Activated naive CD8-positive, alpha-beta T cell (primary cell): ENCODE results near the gene DLX4.

Experiments
- H3K27ac Mint-ChIP-seq: one replicate; pipeline ENCODE4 v1.8.0; 2021; ENCODE audit warnings: mixed read lengths
- H3K27me3 Mint-ChIP-seq: one replicate; pipeline ENCODE4 v1.8.0; 2021; ENCODE audit warnings: mixed read lengths
- H3K36me3 Mint-ChIP-seq: one replicate; pipeline ENCODE4 v1.8.0; 2021; ENCODE audit warnings: mixed read lengths
- H3K4me1 Mint-ChIP-seq: one replicate; pipeline ENCODE4 v1.8.0; 2021; ENCODE audit warnings: low read depth, mixed read lengths
- H3K4me3 Mint-ChIP-seq: one replicate; pipeline ENCODE4 v1.8.0; 2021; ENCODE audit warnings: mild to moderate bottlenecking, mixed read lengths
- H3K9me3 Mint-ChIP-seq: one replicate; pipeline ENCODE4 v1.8.0; 2021; ENCODE audit warnings: low read depth, mixed read lengths

DLX4 gene, protein sequence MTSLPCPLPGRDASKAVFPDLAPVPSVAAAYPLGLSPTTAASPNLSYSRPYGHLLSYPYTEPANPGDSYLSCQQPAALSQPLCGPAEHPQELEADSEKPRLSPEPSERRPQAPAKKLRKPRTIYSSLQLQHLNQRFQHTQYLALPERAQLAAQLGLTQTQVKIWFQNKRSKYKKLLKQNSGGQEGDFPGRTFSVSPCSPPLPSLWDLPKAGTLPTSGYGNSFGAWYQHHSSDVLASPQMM

DNA sequence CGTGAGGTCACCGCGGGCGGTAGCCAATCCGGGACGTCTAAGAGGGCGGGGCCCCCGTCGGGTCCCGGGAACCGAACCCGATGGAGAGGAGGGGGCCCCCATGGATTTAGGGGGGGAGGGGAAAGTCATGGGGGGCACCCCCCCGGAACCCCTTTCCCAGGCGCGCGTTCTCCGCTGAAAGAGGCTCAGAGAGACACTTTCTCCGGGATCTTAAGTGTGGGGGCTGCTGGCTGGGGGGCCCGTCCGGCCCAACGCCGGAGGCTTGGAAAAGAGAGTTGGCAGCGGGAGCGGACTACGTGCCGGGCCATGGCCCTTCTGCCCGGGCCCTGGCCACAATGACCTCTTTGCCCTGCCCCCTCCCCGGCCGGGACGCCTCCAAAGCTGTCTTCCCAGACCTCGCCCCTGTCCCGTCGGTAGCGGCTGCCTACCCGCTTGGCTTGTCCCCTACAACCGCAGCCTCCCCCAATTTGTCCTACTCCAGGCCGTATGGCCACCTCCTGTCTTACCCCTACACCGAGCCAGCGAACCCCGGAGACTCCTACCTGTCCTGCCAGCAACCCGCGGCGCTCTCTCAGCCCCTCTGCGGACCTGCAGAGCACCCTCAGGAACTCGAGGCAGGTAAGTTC, at the start of gene DLX4:
Gene DLX4, plus strand, starts transcription at position 57 of the 626 bp plus-strand sequence. Its CDS starts 279 bp downstream, at position 336.
- peaks cover 54% of the 10 kb centered on the region for H3K27me3 Mint-ChIP-seq
- peak within 1 kb of the TSS; percentile 93 for H3K4me3 Mint-ChIP-seq
- H3K36me3 Mint-ChIP-seq: no peaks in the 10 kb centered on the region
- H3K9me3 Mint-ChIP-seq: no peaks in the 10 kb centered on the region
- peaks cover 52% of the 10 kb centered on the region for H3K4me1 Mint-ChIP-seq
- H3K27ac Mint-ChIP-seq: peak within 1 kb of the TSS; percentile 90

DNA sequence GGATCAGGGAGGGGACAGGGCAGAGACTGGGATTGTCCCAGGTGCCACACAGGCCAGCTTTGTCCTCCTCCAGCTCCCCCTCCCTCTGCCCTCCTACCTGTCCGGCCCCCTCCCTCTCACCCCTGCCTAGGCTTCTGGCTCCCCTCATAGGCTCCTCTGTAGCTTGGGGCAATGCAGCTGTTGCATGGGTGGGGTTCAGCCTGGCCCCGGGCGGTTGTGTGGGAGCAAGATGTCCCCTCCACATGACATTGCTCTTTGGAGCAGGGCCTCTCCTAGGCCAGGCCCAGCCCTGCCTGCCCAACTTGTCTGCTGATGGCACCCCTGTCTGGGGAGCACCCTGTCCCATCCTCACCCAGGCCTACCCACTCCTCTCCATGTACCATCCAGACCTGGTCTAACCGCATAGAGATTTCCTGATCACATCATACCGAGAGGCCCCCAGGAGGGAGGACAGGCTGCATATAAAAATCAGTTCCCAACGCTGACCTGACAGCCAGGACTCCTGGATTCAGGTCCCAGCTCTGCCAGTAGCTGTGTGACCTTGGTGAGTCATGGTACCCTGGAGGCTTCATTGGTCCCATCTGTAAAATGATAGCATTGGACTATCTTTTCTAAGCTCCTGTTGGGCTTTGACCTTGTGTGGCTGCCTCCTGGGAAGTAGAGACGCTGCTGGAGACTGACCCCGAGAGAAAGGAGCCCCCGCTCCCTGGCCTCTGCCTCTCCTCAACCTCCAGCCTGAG, 48.8 kb upstream of the DLX4 start:
- H3K27ac Mint-ChIP-seq: no peak overlapping the region
- no peak overlapping the region for H3K4me3 Mint-ChIP-seq
- H3K9me3 Mint-ChIP-seq: no peaks in the 10 kb centered on the region
- H3K36me3 Mint-ChIP-seq: no peaks in the 10 kb centered on the region
- H3K27me3 Mint-ChIP-seq: peaks cover 4% of the 10 kb centered on the region
- H3K4me1 Mint-ChIP-seq: no peaks in the 10 kb centered on the region

DNA sequence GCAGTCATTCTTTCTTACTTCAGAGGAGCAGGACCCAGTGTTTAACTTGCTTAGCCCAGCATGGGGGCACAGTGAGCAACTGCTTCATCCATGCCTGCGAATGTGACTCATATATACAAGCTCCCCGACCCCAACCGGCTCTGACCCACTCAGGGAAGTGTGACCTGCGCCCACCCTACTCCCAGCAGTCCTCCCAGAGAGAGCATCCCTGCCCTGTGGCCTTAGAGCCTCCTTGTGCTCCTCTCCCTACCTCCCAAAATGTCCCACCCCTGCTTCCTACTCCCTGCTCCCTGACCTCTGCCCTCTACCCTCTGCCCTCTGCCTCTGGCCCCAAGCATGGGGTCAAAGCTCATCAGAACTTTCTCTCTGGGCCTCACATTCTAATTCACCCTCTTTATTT, 46.9 kb upstream of the DLX4 start:
- Mint-ChIP-seq H3K9me3 (no peaks in the 10 kb centered on the region), H3K4me1 (no peaks in the 10 kb centered on the region), H3K27me3 (no peaks in the 10 kb centered on the region), H3K36me3 (no peaks in the 10 kb centered on the region), H3K4me3 (no peak overlapping the region), H3K27ac (no peak overlapping the region)

DNA sequence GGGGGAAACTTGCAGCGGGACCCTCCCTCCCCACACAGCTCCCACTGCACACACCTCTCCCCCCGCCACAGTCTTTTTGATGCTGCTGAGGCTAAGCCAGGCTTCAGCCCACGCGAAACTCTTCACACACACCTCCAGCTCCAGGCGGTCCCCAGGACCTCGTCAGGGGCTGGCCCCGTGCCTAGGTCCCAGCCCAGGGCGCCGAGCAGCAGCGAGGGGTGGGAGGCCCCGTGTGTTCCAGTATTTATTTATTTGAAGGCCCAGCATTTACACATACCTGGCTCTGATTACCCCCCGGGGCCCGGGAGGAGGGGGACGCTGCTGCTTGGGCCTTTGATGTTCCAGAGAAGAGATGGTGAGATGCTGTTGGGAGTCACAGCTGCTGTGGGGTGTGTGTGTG, 44.9 kb upstream of the DLX4 start:
- Mint-ChIP-seq H3K36me3 (no peaks in the 10 kb centered on the region), H3K27ac (no peak overlapping the region), H3K4me3 (no peak overlapping the region)

DNA sequence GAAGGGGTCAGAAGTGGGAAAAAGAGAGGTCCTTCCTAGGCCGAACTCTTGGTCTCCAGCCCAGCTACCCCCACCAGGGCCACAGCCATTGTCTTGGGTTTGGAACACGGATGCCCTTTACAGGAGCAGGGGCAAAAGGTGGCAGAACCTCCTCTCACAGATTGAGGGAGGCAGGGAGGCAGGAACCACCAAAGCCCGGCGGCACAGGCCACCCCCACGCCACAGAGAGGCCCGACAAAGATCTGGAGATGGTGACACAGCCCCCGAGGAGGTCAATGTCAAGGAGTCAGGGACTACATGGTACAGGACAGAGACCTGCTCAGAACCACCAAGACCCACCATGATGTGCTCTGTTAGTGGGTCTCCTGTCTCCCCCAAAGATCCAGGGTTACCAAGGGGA, 44.4 kb upstream of the DLX4 start:
- Mint-ChIP-seq H3K4me3 (no peak overlapping the region), H3K9me3 (no peaks in the 10 kb centered on the region), H3K27ac (no peak overlapping the region), H3K4me1 (no peaks in the 10 kb centered on the region), H3K36me3 (no peaks in the 10 kb centered on the region), H3K27me3 (peaks cover 3% of the 10 kb centered on the region)

More for the DNA sequence above, 44.9 kb upstream of the DLX4 start:
- no peaks in the 10 kb centered on the region for H3K4me1 Mint-ChIP-seq
- H3K9me3 Mint-ChIP-seq: no peaks in the 10 kb centered on the region
- H3K27me3 Mint-ChIP-seq: peaks cover 3% of the 10 kb centered on the region

DNA sequence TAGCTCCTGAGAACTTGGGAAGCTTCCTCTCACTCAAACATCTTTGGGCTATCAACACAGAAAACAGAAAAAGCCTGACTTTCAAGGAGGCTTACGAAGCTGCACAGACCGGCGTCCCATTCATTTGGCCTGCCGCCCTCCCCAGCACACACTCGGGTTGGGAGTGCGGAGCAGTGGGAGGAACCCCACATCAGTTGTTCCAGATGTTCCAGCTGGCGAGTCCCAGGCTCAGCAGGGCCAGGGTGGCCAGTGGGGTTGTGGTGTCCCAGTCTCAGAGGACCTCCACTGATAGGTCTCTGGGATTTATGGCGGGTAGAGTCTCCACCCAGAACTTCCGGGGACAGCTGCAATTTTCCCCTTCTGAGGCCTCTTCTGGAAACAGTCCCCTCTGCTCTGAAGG, 43.1 kb upstream of the DLX4 start:
- H3K9me3 Mint-ChIP-seq: no peaks in the 10 kb centered on the region
- H3K4me3 Mint-ChIP-seq: no peak overlapping the region
- no peaks in the 10 kb centered on the region for H3K36me3 Mint-ChIP-seq
- H3K4me1 Mint-ChIP-seq: no peaks in the 10 kb centered on the region
- H3K27me3 Mint-ChIP-seq: peaks cover 3% of the 10 kb centered on the region
- H3K27ac Mint-ChIP-seq: no peak overlapping the region

DNA sequence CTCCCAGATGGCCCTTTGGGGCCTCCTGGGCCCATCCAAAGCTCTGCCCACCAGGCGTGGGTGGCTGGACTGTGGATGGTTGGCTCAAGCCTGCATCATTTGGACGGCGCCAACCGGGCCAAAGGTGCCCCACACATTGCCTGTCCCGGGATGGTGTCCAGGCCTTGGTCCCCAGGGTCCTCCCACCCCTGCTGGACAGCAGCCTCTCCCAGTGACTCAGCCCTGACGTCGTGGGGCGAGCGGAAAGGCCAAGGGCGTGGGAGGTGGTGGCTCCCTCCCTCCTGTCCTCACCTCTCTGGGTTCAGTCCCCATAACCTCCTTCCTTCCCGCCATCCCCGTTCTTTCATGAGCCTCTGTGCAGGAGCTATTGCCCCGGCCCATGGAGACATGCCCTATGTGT, 42.1 kb upstream of the DLX4 start:
- H3K4me1 Mint-ChIP-seq: no peaks in the 10 kb centered on the region
- H3K4me3 Mint-ChIP-seq: no peak overlapping the region
- peaks cover 5% of the 10 kb centered on the region for H3K27me3 Mint-ChIP-seq
- H3K9me3 Mint-ChIP-seq: no peaks in the 10 kb centered on the region
- H3K27ac Mint-ChIP-seq: no peak overlapping the region
- no peaks in the 10 kb centered on the region for H3K36me3 Mint-ChIP-seq

DNA sequence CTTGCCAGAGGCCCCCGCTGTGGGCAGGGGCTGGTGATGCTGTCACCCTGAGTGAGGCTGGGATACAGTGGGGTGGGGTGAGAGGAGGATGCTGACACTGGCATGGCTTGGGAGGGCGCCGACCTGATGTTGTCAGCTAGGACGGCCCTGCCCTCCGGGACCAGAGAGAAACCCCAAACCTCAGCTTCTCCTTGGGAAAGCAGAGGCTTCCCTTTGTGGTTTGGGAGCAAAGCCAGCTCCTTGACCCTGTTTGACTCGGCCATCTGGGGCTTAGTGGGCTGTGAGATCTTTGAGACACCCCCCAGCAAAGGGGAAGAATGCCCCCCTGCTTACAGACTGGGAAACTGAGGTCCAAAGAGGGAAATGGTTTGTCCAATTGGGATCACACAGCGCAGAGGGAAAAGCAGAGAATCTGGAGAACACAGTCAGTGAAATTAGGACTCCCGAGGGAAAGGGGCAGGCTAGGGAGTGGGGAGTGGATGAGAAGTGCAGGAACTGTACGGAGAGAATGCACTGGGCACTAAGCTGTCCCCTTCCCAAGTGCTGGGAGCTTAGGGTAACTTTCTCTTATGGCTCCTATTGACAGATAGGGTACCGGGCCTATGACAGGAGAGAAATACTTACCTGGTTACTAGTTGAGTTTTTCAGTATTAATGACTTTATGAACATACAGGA, 40.7 kb upstream of the DLX4 start:
- H3K4me1 Mint-ChIP-seq: no peaks in the 10 kb centered on the region
- no peak overlapping the region for H3K4me3 Mint-ChIP-seq
- no peak overlapping the region for H3K27ac Mint-ChIP-seq
- H3K36me3 Mint-ChIP-seq: no peaks in the 10 kb centered on the region
- peaks cover 7% of the 10 kb centered on the region for H3K27me3 Mint-ChIP-seq
- H3K9me3 Mint-ChIP-seq: no peaks in the 10 kb centered on the region

DNA sequence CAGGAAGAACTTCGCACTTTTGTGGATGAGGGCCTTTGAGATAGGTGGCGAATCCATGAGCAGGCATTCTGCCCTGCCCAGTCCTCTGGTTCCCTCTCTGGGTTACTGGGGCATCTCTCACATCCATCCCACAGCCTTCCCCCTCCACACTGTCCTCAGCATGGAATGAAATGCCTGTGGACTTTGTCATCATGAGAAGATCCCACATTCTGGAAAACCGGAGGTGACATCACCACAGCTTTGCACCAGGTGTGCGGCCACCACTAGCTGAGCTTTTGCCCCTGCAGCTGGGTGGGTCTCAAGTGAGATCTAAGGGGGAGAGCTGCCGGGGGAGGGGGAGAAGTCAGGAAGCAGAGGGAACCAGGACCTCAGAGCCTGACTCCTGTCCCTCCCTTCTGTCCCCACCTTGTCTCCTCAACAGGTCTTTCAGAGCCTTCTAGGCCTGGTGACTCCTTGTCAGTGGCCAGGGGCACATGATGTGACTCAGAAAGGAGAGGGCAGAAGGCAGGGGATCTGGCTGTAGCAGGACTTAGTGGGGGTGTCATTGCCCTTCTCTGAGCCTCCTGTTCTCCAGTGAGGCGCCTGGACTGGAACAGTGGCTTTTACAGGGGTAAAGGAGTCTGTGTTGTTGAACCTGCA, 40.0 kb upstream of the DLX4 start:
- H3K4me1 Mint-ChIP-seq: no peaks in the 10 kb centered on the region
- peaks cover 8% of the 10 kb centered on the region for H3K27me3 Mint-ChIP-seq
- H3K4me3 Mint-ChIP-seq: no peak overlapping the region
- H3K36me3 Mint-ChIP-seq: no peaks in the 10 kb centered on the region
- H3K9me3 Mint-ChIP-seq: no peaks in the 10 kb centered on the region
- H3K27ac Mint-ChIP-seq: no peak overlapping the region

DNA sequence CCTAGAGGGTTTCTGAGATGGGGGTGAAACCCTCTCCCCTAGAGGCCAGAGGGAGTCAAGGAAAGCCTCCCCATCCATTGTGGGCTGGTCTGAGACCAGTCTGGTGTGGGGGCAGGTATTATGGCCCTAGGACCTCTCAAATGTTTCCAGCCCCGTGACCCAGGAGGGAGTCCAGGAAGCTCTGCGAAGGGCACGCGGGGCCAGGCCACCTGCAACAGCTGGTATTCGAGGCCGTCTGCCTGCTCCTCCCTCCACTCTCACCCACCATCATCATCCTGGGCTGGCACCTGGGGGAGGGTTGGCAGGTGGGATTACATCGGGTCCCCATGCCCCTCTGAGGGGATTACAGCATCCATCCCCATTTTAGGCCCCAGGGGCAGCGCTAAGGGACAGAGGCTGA, 38.1 kb upstream of the DLX4 start:
- no peak overlapping the region for H3K4me3 Mint-ChIP-seq
- no peaks in the 10 kb centered on the region for H3K4me1 Mint-ChIP-seq

DNA sequence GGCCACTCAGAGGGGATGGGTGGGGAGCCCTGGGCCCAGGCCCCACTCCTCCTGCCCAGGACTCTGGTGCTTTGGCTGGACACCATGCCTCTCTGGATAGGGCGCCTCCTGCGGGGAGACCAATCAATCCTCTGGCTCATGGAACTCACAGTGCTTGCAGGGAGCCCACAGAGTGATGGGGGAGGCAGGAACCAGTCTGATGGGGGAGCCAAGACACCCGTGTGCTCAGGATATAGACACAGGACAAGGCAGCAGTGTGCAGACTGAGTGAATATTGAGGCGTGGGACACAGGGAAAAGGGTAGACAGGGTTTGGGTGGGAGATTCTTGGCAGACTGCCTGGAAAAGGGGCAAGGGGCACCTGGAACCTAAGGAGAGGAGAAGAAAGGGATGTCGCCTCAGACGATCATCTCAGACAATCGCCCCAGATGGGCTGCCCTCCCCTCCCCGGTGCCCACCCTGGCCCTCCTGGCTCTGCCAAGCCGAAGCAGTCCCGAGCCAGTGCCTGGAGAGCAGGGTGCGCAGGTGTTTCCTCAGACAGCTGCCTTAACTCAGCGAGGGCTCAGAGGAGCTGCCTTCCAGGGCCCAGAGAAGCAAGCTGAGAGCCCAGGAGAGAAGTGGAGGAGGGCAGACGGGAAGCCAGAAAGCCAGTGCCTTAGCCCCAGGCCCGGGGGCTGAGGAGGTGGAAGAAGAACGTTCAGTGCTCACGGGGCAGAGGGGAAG, 37.4 kb upstream of the DLX4 start:
- Mint-ChIP-seq H3K27ac (no peak overlapping the region), H3K36me3 (no peaks in the 10 kb centered on the region), H3K27me3 (peaks cover 13% of the 10 kb centered on the region), H3K9me3 (no peaks in the 10 kb centered on the region), H3K4me1 (no peaks in the 10 kb centered on the region), H3K4me3 (no peak overlapping the region)

More for the DNA sequence above, 38.1 kb upstream of the DLX4 start:
- no peak overlapping the region for H3K27ac Mint-ChIP-seq
- H3K36me3 Mint-ChIP-seq: no peaks in the 10 kb centered on the region
- H3K9me3 Mint-ChIP-seq: no peaks in the 10 kb centered on the region
- H3K27me3 Mint-ChIP-seq: peaks cover 13% of the 10 kb centered on the region

DNA sequence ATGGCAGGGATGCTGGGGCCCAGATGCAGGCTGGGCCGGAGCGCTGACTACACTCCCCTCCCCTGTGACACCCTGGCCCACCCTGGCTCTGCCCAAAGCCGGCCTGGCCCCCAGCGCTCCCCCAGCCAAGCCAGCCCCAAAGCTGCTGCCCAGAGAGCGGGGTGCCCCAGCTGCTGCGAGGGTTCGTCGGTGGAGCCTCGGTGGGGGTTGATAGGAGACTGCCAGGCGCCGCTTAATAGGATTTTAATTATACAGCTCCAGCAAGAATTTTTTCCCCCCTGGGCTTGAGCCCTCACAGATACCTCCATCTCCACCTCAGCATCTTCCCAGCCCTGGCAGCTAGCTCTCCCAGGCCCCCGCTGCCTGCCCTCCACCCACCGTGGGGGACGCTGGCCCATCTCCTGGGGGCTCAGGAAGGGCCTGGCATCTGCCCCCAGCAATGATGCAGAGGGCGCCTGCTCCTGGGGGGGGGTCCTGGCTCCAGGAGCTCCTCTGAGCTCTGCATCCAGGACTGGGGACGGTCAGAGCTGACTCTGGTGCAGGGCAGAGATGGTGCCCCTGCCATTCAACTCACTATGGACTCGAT, 36.8 kb upstream of the DLX4 start:
- no peak overlapping the region for H3K4me3 Mint-ChIP-seq
- H3K9me3 Mint-ChIP-seq: no peaks in the 10 kb centered on the region
- no peaks in the 10 kb centered on the region for H3K4me1 Mint-ChIP-seq
- H3K27ac Mint-ChIP-seq: no peak overlapping the region
- H3K27me3 Mint-ChIP-seq: peaks cover 13% of the 10 kb centered on the region
- no peaks in the 10 kb centered on the region for H3K36me3 Mint-ChIP-seq

DNA sequence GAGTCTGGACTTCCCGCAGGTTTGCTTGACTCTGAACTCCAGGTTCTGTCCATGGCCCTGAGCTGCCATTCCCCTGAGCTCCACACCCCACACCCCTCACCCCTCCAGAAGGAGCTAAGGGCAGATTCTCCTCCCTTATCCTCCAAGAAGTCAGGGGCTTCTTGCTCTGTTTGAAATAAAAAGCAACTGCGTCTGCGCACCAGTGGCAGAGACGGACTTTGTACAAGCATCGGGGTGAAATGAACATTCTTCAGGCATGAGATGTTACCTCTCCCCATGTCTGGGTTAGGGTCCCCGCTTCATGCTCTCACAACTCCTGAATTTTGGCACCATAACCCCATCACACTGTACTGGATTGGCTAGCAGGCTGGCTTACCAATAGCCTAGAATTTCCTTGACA, 36.1 kb upstream of the DLX4 start:
- H3K4me1 Mint-ChIP-seq: no peaks in the 10 kb centered on the region
- no peaks in the 10 kb centered on the region for H3K9me3 Mint-ChIP-seq
- no peak overlapping the region for H3K4me3 Mint-ChIP-seq
- H3K27me3 Mint-ChIP-seq: peaks cover 13% of the 10 kb centered on the region
- H3K27ac Mint-ChIP-seq: no peak overlapping the region
- no peaks in the 10 kb centered on the region for H3K36me3 Mint-ChIP-seq
